Renal cortical epithelial cell (primary cell): ENCODE data around the gene MAEA. TPM values are rescaled to one million over a fixed set of nuclear protein-coding genes. Genes with fewer than 3 reads are reported as not detected.

Experiments
- DNase-seq: peaks from one replicate; pipeline ENCODE4 v3.0.0-alpha.2; 2011; ENCODE audit warnings: low read depth
- total RNA-seq: library from RNA; depleted of rRNA; stranded (reverse); fragments of >200 nt; gene quantifications from 2 replicates; pipeline ENCODE4 v1.2.3, GENCODE V29; 2014

The MAEA gene
- total RNA-seq, 1 donor from 2014 or later: 139 TPM

GRCh38 chr4:1379801-1380331 is 90.2 kb downstream of the MAEA start:
- no peak for DNase-seq

DNA sequence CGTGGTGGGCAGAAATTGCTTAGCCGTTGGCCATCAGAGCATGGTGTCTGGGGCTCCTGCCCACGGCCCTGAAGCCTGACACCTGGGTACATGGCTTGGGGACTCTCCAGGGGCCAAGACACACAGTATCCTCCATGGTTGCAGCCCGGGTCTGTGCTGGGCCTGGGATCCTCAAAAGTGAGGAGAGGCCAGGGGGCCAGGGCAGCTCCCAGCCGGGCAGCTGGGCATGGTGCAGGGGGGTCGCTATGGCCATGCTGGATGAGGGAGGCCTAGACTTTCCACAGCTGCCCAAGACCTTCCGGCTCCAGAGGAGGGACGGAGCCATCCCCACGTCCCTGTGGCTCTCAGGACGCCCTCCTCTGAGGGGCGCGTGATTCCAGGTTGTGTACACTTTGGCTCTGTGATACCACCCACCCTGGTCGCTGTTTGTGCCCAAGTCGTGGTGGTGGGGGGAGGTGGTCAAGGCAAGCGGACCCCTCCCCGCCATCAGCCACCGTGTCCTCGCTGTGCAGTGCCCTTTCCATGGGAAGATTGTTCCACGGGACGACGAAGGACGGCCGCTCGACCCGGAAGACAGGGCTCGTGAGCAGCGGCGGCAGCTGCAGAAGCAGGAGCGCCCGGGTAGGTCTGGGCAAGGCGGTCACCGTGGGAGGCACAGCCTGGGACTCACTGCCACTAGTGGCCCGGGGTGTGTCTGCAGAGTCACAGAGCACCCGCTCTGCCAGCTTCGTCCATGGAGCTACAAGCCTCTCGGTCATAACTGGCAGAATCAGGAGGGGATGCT is 90.9 kb downstream of the MAEA start:
- DNase-seq: no peak

- no peak for DNase-seq
These were observed 91.5 kb downstream of the MAEA start for GRCh38 chr4:1381181-1381621.

- no peak for DNase-seq
These were observed 92.4 kb downstream of the MAEA start for GRCh38 chr4:1381944-1382541.

GRCh38 chr4:1382776-1383727 is 93.4 kb downstream of the MAEA start:
- DNase-seq: no peak

- no peak for DNase-seq
These were observed 94.3 kb downstream of the MAEA start for GRCh38 chr4:1383728-1384591.

GRCh38 chr4:1384675-1385372 is 95.1 kb downstream of the MAEA start:
- no peak for DNase-seq

GRCh38 chr4:1385373-1386340 is 96.0 kb downstream of the MAEA start:
- DNase-seq: no peak

Other genes starting within 250 kb of the MAEA start
- 0.52 and 8.8 TPM in 2 replicates for gene RNF212, start 176.3 kb upstream of the MAEA start, total RNA-seq
- 6.6 and 141 TPM in 2 replicates for gene SPON2, start 117.3 kb upstream of the MAEA start, total RNA-seq
- gene CTBP1, start 40.8 kb upstream of the MAEA start, total RNA-seq: 277 and 362 TPM in 2 replicates
- 4.7 and 10.9 TPM in 2 replicates for gene UVSSA, start 57.3 kb downstream of the MAEA start, total RNA-seq
- gene NKX1-1, start 116.6 kb downstream of the MAEA start, total RNA-seq: not detected in 2 replicates